OCI-M2 (cell line): Measurements from ENCODE around the gene PRSS12.

Source experiments
- DNase-seq: peaks from one replicate; lab custom pipeline; 2025; ENCODE audit not compliant: unreplicated experiment; lab: John Stamatoyannopoulos, UW

PRSS12 gene

DNA sequence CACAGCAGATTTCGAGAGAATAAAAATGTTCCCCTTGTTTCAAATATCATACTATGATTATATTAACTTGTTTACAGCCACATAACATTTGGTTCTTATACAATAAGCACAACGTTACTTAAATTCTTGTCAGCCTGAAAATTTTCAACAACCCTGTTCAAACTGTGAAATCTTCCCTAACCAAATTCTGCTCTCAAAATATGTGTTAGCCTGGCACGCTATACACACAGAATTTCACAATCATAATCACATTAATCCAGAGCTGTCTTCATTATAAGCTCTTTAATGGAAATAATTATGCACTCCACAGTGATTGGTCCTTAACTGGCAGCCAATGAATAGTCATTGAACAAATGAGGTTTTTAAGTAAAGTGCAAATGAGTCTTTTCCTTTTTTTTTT, 7.3 kb upstream of the PRSS12 start:
- DNase-seq: no peak

DNA sequence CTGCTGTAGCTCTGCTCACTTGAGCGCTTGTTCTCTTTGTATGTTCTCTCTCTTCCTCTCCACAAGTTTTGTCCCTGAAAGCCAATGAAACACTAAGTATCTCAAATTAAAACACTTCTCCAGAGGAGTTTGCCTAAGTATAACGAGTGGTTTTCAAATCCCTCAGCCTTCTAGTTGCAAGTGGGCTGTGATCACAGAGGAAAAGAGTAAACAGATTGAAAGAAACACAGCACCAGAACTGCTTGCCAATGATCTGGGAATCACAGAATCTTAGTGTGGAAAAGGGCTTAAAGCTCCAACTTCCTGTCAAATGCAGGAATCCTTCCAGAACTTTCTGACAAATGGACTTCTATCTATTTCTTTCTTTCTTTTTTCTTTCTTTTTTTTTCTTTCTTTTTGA, 4.8 kb upstream of the PRSS12 start:
- no peak for DNase-seq

GRCh38 chr4:118356731-118357130, 3.9 kb upstream of the PRSS12 start:
- no peak for DNase-seq

GRCh38 chr4:118356111-118356510, 3.3 kb upstream of the PRSS12 start:
- DNase-seq: no peak

- no peak for DNase-seq
Observed at GRCh38 chr4:118354913-118355312, 2.1 kb upstream of the PRSS12 start.

DNA sequence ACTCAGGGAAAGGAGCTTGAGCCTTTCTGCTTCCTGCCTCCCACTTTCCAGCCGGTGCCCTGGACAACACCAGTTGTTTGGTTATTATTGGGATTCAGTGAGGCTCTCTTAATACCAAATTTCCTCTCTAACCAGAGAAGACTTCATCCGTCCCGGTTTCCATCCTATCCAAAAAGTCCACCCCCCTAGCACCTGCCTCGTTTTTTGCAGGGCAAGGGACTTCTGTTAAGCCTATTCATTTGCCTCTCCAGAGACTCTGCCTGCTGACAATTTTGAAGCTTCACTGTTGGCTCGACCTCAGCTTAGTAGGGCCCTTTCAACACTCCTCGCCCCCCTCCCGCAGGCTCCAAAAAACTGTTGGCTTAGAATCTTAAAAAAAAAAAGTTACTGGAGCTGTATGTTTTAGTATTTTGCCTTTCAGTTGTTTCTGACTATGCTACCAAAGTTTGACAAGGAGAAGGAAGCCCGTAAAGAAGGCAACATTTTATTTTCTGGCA, 779 bp upstream of the PRSS12 start:
- no peak for DNase-seq

DNA sequence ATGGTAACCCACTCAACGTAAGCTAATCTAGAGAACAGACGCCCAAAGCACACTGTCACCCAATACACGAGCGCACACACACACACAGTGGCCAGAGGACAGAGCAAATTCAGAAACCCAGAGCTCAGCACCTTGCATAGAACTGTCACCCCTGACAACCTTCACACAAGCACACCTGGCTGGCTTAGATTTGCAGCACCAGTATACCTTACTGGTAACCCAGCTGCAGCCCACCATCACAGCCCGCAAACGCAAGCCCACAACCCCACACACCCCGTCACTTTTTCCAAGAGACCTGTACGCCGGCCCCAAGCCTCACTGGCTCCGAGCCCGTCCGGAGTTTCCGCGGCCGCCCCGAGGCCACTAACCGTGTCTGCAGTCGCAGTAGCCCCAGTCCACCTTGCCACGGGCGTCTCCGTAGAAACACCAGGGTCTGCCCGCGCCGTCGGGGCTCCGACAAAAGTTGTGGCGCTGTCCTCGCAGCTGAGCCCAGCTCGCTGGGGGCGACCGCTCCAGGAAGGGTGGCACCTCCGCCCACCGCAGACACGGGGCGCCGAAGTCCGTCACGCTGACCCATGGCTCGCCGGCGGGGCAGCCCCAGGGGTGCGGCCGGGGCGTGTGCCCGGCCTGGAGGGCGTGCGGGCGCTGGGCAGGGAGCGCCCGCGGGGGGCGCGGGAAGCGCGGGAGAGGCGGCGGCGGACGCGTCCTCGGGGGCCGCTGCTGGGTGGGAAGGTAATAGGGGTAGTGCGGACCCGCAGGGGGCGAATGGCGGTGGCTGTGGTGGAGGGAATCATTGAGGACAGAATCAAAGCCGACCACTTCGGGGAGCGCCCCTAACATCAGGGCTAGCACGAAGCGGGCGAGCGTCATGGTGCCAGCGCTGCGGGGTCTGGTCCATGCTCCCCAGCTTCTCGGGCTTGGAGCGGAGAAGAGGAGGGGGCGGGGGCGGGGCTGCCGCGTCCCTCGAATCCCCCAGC, 664 bp downstream of the PRSS12 start:
- no peak for DNase-seq

DNA sequence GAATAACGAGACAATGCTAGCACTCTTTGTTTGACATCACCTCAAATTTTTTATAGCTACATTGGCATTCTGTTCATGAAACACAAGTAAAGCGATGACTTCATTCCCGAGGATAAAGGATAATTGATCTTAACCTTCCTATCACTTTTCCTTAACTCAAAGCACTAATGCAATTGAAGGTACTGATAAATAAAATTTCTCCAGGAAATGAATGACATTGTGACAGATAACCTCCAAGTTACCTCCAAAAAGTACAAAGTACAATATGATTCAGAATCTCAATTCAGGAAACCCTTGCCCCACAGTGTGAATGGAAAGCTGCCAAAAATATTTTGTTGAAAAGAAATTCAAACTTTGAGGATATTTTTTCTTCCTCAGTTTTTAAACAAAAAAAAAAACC, 1.8 kb downstream of the PRSS12 start:
- DNase-seq: no peak

- no peak for DNase-seq
Observed at GRCh38 chr4:118348886-118349285, 3.9 kb downstream of the PRSS12 start.

DNA sequence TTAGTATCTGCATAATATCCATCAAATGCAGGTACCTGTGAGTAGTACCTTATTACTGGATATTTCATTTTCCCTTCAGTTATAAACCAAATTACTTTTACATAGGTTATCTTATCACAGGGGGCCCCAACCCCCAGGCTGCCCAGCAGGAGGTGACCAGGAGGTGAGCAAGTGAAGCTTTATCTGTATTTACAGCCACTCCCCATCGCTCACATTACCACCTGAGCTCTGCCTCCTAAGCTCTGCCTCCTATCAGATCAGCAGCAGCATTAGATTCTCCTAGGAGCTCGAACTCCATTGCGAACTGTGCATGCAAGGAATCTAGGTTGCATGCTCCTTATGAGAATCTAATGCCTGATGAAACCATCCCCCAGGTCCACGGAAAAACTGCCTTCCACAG, 6.3 kb downstream of the PRSS12 start:
- DNase-seq: no peak

DNA sequence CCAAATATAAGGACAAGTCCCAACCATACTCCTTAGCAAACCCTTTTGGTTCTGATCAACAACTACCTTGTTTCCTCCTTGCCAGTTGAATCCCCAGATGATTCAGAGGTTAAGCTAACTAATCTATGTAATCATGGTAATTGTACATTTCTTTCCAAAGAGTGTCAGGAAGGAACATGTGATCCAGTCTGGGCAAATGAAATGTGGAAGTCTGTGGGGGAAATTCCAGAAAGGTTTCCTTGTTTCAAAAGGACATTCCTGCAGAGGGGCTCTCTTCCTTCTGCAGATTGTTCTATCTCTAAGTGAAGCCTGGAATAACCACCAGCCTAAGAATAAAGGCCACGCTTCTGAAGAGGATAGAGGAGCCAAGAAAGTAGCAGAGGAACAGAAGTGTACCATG, 7.0 kb downstream of the PRSS12 start:
- DNase-seq: no peak

GRCh38 chr4:118344801-118345200, 8.0 kb downstream of the PRSS12 start:
- DNase-seq: no peak

DNA sequence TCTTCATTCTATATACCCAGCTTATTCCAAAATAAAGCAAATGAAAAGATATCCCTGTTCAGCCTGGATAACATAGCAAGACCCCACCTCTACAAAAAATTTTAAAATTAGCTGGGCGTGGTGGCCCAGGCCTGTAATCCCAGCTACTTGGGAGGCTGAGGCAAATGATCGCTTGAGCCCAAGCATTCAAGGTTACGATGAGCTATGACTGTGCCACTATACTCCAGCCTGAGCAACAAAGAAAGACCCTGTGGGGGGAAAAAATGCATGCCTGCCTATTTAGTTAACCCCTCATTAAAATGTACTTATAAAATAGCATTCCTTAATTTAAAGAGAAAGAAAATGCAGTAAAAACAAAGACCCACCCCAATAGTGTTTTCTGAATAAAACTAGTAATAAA, 9.3 kb downstream of the PRSS12 start:
- DNase-seq: no peak

DNA sequence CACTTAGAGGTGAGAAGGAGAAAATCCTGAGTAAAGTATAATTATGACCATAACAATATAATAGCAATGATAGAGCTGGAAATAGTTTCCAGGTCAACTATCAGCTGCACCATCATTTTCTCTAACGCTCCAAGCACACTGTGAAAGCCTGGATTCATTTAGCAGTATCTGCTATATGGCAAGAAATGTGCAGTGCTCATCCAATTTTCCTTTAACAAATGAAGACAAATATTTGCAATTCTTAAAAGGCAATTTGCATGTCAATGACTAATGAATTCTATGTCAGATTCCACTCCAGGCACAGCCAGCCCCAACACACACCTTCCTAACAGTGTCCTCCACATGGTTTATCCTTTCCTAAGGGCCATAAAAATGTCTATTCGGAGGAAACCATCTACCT, 12.7 kb downstream of the PRSS12 start:
- no peak for DNase-seq

DNA sequence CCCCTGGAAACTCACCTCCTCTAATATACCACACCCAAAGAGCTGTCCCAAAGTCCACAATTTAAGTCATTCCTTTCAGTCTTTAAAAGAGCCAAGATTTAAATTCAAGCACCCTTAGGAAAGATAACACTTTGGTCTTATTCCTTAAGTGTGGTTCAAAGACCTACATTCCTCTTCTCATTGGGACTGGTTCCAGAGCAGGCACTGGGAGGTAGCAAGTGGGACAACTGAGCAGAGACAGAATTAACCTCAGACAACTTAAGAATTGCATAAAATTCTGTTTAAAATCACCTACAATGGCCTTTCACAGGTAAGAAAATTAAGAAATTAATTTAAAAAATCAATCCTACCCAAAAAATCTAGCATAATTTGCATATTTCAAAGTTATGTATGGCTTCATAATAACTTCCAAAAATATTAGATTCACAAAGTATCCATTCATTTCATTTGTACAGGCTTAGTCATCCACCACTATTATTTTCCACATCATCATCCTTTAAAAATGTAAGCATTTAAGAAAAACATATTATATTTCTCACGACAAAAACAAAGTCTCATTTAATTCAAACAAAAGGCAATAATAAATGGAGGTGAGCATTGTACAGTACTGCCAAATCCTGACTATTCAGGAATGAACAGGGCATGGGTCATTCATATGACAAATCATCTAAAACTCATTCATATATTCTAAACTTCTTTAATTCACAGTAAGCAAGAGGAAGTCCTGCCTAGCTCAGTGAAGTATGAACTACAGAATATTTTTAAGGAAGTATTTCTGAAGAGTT, 13.6 kb downstream of the PRSS12 start:
- DNase-seq: no peak

- DNase-seq: no peak
Observed at GRCh38 chr4:118338518-118338917, 14.3 kb downstream of the PRSS12 start.

DNA sequence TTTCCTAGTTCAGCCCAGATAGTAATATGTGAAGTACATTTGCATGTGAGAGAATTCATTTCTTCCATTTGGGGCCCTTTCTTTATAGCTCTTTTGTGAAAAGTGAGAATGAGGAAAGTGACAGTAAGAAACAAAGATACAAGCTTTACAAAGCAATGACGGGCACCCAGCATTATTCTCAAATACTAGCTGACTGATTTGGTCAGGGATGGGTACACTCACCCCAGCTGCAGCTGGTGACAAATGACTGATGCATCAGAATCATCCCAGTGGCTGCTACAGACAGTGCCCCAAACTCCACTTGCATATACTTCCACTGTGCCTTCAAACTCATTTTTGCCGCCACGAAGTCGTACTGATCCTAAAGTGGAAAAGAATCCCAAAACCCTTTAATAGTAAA, 14.8 kb downstream of the PRSS12 start:
- no peak for DNase-seq

GRCh38 chr4:118335774-118336173, 17.0 kb downstream of the PRSS12 start:
- DNase-seq: no peak

- no peak for DNase-seq
Observed at GRCh38 chr4:118335324-118335723, 17.5 kb downstream of the PRSS12 start.

- no peak for DNase-seq
Observed at GRCh38 chr4:118331352-118331751, 21.5 kb downstream of the PRSS12 start.

GRCh38 chr4:118329849-118330248, 23.0 kb downstream of the PRSS12 start:
- no peak for DNase-seq
